ENCODE measurements around the gene OCLN.
"Not testable (repeated sequence)": the region's sequence is repeated elsewhere in the genome, so short reads cannot be mapped to it uniquely, and the experiment has no call there.

OCLN gene

DNA sequence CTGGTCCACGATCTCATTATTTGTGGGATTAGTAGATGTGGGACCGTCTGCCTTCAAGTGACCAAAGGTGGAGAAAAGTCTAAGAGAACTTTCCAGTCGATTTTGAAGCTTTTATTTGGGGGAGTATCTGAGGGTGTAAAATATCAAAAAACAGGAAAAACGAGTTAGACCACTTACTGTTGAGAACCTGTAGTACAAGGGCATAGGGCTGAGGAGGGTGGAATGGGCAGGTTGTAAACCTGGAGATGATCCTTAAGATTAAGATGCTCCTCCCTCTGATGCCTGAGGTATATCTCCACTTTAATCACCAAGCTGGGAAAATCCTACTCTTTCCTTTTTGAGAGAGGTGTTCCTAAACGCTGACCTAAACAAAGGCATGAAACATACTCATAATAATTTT is 35.4 kb downstream of the OCLN start:
- DNase-seq (ENCODE audit: low spot score): no peak

GRCh38 chr5:69528609-69529008 is 36.0 kb downstream of the OCLN start:
- no peak for DNase-seq (ENCODE audit: low spot score)

DNA sequence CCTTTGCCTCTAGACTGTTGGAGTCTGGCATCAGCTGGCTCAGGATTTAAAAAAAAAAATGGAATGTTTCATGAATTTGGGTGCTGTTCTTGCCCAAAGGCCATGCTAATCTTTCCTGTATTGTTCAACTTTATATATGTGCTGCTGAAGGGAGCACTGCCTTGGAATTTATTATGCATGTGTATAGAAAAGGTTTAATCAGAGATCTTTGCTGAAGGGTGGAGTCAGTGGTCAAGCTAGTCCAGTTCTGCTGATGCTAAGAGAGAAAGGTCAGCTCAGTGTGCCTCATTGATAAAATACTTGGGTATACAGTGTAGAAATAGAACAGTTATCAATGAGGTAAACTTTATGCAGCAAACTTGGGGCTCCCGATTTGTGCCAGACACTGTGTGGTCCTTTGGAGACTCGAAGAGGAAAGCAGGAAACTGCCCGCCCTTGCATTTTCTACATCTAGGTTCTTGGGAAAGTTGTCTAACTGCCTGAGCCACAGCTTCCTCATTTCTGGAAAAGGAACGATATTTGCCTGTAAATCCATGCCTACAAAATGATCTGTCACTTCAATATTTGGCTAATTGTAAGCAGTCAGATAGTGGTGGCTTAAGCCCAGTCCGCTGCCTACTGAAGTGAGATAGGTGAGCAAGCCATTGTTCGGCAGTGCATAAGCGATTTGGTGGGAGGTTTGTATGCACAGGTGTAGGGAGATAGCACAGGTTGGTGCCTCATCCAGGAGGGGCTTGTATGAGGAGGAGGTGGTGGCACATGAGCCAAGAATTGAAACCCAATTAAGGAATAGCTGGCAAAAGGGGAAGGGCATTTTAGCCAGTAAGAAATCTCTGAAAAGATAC is 38.2 kb downstream of the OCLN start:
- DNase-seq (ENCODE audit: low spot score): no peak

DNA sequence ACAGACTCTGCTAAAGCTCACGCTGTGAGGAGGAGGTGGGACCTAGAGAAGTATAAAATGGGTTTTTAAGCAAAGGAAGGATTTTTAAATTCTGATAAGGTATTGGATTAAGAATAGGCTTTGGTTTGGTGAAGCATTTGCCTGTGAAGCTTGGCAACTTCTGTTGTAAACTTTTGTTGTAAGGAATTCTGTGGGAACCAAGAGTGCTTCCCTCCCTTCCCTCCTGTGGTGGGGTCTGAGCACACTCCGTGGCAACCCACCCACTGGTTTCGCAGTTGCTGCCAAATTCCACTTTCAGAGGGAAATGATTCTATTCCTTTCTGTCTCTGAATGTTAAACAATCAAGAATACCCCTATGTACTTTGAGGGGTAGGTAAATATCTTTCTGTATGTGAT is 38.8 kb downstream of the OCLN start:
- DNase-seq (ENCODE audit: low spot score): no peak

- DNase-seq (ENCODE audit: low spot score): not testable (repeated sequence)
Observed at GRCh38 chr5:69537911-69538310, 45.3 kb downstream of the OCLN start.

DNA sequence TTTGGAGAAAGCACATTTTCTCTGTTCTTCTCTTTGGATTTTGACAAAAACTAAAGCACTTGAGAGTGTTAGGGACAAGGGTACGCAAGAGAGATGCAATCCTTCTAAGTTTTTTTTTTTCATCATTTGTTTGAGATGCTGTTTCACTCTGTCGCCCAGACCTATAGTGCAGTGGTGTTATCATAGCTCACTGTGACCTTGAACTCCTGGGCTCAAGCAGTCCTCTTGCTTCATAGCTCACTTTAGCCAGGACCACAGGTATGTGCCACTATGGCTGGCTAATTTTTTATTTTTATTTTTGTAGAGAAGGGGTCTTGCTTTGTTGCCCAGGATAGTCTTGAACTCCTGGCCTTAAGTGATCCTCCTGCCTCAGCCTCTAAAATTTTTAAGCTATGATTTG is 46.1 kb downstream of the OCLN start:
- DNase-seq (ENCODE audit: low spot score): not testable (repeated sequence)

GRCh38 chr5:69541347-69541746 is 48.8 kb downstream of the OCLN start:
- not testable (repeated sequence) for DNase-seq (ENCODE audit: low spot score)

DNA sequence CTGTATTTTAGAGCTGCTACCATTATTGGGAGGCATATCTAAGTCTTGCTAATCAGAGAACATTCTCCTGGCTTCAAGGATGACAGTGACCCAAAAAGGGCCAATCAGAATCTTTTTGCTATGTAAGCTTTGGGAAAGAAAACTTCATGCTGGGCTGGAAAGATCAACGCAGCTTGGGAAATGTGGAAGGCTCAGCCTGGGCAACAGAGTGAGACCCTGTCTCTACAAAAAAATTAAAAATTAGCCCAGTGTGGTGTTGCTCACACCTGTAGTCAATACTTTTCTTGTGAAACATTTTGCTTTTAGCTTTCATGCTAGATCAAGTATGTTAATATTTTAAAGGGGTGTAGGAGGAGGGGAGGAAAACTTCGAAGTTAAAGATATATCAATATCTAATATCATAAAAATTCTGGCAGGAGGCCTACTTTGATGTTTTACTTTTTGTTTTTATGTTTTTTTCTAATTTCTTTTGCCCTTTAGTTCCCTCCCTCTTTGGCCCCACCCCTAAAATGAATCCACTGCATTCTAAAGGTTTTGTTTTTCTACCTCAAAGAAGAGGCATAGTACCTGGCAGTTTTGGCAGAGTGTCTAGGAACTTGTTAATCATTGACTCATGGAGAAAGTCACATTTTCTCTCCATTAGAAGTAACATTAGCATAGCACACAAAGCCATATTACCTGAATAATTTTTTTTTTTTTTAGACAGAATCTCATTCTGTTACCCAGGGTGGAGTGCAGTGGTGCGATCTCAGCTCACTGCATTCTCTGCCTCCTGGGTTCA is 50.4 kb downstream of the OCLN start:
- not testable (repeated sequence) for DNase-seq (ENCODE audit: low spot score)

DNA sequence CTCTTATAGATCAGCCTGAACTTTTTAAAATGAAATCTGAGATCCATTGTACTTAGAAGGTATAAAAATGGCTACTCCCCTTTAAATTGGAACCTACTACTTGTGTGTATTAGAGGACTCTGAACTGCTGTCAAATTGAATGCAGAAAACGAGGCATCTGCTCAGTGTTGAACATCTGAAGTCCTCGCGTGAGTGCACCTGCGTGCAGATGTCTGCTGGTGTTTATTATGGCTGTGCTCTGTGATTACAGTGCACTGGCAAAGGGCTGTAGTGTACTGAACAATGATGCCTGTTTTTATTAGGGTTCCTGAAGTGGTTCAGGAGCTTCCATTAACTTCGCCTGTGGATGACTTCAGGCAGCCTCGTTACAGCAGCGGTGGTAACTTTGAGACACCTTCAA is 52.0 kb downstream of the OCLN start:
- DNase-seq (ENCODE audit: low spot score): not testable (repeated sequence)

GRCh38 chr5:69559908-69560330 is 67.3 kb downstream of the OCLN start, which contains the start of gene GTF2H2C:
GTF2H2C (plus strand) TSS chr5:69560191; CDS start chr5:69565133, 4,942 bp downstream.
- DNase-seq (ENCODE audit: low spot score): peak; percentile 74

- not testable (repeated sequence) for DNase-seq (ENCODE audit: low spot score)
Observed at GRCh38 chr5:69560587-69561431, 68.2 kb downstream of the OCLN start.

DNA sequence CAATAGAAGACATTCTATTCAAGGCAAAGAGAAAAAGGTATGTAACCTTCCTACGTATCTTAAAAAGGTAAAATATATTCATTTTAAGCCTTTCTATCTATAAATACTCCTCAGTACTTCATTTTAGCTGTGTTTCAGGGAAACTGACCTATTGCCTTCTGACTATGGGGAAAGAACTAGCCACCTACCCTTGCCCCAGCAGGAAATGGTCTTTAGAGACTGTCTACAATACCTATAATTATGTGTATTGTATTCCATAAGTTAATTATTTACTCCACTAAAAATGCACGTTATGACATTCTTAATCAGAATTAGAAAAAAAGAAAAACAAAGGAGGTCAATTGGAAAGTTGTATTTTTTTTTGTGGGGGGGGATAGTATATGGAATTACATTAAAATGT is 73.6 kb downstream of the OCLN start:
- DNase-seq (ENCODE audit: low spot score): not testable (repeated sequence)

DNA sequence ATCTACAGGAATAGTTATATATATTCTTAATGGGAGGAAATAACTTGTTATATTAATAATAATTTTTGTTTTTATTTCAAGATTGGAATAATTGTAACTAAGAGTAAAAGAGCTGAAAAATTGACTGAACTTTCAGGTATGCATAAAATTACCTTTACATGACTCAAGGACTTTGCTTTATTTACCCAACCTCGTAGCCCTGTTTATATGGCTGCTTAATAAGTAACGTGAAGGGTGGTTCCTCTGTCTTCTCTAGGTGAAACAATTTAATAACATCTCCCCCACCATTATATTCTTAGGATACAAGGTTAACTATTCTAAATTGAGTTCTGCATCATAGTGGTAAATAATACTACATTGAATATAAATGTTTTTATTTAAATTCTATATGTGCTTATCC is 75.5 kb downstream of the OCLN start:
- DNase-seq (ENCODE audit: low spot score): not testable (repeated sequence)

DNA sequence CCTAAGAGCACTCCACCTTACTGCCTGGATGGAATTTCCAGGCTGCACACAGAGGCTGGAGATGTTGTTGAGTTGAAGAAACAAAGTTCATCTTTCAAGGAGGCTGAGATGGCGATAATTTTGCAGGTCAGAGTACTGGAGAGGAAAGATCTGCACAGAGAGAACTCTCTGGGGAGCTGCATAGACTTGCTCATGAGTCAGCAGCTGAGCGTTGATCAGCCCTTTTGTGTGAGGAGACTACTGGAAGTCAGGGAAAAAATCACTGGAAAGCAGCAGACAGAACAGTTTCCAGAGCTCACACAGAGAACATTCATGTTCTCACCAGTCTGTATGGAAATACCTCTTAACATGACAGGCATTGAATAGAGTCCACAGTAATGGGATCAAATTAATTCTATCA is 90.8 kb downstream of the OCLN start:
- not testable (repeated sequence) for DNase-seq (ENCODE audit: low spot score)

GRCh38 chr5:69596114-69596840 is 103.7 kb downstream of the OCLN start:
- DNase-seq (ENCODE audit: low spot score): not testable (repeated sequence)

GRCh38 chr5:69601947-69602346 is 109.4 kb downstream of the OCLN start:
- not testable (repeated sequence) for DNase-seq (ENCODE audit: low spot score)

GRCh38 chr5:69606839-69607238 is 114.2 kb downstream of the OCLN start:
- DNase-seq (ENCODE audit: low spot score): not testable (repeated sequence)

Measured in SK-N-DZ (cell line).